Astrocyte (in vitro differentiated cells and primary cell): ENCODE data around the gene CSNK2A1.
A peak's percentile ranks its signal among the peaks of the same experiment; 100 is the strongest.

ENCODE experiments used
- CTCF ChIP-seq: IDR thresholded peaks from 2 replicates; pipeline ENCODE4 v1.5.1; 2011; ENCODE audit warnings: low read depth, mild to moderate bottlenecking, inconsistent platforms, low read length, moderate library complexity; ENCODE audit not compliant: insufficient read depth
- EZH2 ChIP-seq: IDR thresholded peaks from 2 replicates; pipeline ENCODE4 v1.6.1; 2012; ENCODE audit warnings: mild to moderate bottlenecking, low read length, inconsistent platforms; ENCODE audit not compliant: insufficient read depth

GRCh38 chr20:478949-479429 lies 64.6 kb downstream of the CSNK2A1 start:
- TF ChIP-seq CTCF (peak; percentile 57), EZH2 (no peak)
